Inflammatory macrophage (primary cell): Measurements from ENCODE around the gene CKLF.
A peak's percentile ranks its signal among the peaks of the same experiment; 100 is the strongest.
"Not testable (repeated sequence)": the region's sequence is repeated elsewhere in the genome, so short reads cannot be mapped to it uniquely, and the experiment has no call there.

ENCODE experiments used
- DNase-seq, 2 donors: peaks; one replicate each; pipeline ENCODE4 v3.0.0-alpha.2; 2020 to 2022

Gene CKLF

DNA sequence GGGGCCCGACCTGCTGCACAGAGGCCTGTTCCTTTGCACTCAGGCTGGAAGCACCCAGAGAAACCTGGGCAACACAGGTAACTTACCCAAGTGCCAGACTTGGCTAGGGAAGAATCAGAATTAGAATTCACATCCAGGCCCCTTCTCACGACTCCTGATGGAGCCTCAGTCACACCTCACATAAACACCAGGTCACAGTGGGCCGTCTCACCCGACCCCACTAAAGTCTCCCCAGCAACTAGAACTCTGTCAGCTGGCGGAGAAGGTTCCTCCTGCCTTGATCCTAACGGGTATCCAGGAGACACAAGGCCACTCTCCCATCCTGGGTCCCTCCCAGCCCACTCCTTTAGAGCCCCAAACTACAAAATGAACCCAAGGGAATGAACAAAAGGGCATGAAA, 8.8 kb upstream of the CKLF start:
- DNase-seq: no peak

DNA sequence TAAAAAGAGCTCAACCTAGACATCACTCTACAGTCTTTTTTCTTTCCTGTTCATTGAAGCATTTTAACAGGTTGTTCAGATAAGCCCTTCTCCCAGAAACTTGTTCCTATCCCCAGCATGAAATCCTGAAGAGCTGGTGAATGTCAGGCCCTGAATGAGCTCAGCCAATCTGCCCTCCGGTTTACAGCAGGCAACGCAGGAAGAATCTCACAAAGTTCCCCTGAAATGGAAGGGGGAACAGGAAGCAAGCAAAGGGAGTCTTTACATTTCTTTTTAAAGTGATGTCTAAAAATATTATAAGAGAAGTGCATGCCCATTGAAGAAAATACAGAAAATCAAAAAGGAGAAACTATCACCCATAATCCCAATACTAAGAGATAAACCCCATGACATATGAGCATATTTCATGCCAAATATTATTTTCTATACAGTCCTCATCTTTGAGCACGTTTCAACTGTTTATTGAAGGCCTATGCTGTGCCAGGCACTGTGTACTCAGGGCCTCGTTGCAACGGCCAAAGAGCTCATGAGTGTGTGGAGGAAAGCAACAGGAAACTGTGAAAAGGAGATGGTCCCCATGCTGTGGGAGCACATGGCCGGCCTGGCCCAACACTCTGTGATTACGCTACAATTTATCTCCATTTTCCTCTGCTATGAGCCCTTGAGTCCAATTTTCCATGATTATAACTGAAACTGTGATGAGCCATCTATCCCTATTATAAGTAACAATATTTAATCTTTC, 8.2 kb upstream of the CKLF start:
- DNase-seq: peak in 1 of 2 donors; percentile 54

DNA sequence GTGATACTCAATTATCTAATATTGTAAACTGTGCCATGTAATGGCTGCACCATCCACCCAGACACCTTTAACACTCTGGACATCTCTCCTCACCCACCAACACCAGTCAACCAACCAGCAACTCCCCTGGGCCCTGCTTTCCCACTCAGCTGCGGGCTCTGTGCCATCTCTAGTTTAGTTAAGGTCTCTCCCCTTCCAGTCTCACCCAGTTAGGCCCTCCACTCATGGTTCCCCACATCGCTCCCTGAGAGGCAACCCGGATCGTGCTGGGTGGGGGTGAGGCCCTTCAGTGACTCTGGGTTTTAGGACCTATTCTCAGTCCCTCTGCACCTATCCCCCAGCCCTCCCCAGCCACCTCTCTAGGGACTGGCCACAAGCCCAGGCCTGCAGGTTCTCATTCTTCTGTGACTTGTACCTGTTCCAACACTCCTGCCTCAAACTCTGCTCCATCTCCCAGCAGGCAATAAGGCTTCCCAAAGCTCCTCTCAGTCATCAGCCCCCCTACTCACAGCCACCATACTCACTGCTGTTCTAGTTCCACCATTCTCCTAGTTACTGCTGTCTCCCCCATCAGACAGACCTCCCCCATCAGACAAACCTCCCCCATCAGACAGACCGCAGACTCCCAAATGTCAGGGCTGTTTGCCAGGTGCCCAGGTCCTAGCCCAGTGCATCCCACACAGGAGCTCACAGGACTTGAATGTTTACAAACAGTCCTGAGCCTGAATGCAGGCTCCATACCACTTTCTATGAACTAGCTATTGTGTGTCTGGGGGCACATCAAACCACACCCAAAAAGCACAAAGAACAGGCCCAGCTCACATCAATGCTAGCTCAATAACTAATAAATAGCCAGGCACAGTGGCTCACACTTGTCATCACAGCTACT, 5.0 kb upstream of the CKLF start:
- DNase-seq: no peak

DNA sequence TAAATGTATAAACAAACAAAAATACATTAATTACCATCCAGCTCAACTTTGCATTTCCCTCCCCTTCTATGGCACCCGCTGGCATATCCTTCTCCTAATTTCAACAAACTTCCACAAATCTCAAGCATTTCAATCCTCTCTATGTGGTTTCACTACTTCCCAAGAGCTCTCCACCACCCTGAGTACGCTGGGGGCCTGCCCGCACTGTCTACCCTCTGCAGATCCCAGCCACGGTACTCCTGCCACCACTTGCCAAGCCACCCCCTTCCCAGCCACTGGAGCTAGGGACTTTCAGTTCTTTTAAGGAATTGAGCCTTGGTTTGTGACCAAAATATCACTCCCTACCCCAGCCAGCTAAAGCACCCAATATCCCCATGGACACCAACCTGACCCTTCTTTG, 4.3 kb upstream of the CKLF start:
- no peak for DNase-seq

DNA sequence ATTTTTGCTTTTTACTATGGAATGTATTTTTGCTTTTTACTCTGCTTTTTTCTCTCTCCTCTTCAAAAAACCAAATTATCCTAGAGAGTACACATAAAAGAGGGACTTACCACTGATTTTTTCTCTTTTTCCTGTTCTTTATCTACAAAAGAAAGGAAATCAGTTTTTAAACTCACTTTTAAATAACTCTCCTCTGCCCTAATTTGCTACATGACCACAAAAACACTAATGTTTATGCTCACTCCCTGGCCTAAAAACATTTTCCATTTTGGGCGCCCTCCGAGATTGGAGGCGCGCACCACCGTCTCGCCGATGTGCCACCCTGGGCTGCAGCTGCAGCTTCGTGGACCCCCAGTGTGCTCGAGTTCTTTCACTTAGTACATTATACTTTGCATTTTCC, 3.5 kb upstream of the CKLF start:
- no peak for DNase-seq

DNA sequence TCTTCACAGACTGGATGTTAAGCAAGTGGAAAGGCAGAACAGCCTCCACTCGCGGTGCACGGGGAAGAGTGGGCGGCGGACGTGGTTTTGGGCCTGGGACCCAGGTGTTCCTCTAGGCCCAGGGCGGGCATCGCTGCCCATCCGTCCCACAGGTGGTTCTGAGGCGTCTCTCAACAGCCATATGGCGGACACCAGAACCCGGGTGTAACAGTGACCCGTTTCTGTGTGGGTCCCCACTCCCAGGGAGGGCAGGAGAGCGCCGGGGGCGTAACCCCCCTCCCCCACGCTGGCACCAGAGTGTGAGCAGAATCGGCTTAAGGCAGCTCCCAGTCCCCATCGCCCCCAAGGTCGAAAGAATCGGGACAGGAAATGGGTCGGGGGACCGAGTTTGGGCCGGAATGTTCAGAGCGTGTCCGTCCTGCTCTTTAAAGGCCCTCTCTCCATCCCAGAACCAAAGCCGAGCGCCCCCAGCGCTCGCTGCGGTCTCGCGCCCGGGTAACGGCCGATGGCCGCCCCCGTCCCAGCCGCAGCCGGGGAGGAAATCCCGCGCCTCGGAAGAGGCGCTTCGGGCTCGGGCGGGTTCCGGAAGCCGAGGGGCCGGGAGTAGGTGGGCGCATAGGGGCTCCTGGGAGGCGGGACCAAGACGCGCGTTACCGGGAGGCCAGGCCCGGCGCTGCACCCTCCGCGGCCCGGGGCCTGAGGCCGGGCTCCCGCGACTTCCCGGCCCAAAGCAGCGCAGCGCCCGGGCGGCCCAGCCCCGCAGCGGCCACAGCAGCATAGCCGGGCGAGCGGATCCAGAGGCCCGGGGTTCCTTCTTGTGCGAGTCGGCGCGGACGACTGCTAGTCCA, 2.9 kb upstream of the CKLF start, which contains the start of gene TK2:
TK2 (minus strand) TSS at position 839 of the 848 bp plus-strand sequence; CDS start at position 778, 61 bp downstream.
- peak; percentile 65 to 83 for DNase-seq

DNA sequence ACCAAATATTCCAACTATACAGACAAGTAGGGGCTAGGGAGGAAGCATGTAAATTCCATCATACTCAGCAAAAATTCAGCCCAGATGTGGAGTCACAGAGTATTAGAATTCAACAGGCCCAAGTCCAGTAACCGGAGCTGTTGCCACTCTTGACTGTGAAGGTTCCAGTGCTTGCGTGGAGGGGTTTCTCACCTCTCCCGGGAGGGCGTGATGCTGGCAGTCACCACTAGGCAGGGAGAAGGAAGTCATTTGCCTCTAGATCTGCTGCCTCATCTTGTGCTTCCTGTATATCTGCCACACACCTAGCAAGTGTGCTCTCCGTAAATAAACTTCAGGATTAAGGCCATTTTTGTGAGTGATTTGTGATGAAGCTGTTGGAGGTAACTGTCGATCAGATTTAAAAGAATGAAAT, 1.0 kb upstream of the CKLF start:
- DNase-seq: peak; percentile 68 to 77

DNA sequence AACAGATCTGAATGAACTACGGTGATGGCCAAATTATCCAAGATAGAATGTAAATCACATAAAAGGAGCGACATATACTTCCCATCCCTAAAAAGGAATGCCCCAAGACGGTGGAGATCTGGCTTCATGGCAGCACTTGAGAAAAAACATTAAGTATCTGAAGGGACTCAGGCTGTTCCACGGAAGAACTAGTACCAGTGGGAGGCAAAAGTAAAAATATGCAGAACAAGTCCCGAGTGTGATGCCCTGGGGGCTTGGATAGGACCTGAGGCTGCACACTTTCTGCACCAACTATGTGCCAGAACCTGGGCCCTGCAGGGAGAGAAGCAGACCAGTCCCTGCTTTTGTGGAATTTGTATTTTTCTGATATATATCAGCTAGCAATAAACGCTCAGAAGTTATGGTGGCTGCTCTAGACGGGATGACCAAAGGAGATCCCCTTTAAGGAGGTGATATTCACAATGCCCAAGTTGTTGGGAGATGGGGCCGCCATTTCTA, 539 bp upstream of the CKLF start:
- DNase-seq: no peak

DNA sequence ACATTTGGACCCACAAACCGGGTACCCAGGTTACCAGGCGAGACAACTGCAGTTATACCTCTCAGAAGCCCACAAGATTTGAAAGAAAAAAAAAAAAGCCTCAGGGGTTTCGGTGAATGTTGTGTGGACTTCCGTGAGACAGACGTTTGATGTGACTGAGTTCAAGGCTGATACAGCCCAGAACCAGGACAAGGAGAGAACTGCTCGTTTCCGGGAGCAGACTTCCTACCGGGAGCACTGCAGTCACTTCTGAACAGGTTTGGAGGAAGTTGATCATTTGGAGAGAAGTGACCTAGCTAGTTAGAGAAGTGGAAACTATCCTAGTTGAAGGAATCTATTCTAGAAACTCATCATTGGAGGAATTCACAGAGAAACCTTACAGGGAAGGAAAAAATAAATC, 847 bp downstream of the CKLF start:
- peak; percentile 30 to 46 for DNase-seq

DNA sequence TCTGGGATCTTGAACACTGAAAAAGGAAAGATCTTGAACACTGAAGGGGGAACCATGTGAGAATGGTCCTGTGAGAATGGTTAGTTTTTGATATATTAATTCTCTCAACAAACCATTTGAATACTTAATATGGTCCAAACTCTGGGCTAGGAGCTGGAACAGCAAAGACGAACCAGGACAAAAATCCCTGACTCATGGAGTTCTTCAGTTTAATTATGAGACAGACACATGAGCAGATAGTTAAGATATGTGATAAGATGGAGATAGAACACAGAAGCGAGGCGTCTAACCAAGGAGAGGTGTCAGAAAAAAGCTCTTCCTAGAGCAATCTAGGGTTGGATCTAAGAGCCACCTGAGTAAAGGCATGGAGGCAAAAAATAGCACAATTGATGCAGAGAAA, 1.6 kb downstream of the CKLF start:
- DNase-seq: no peak

DNA sequence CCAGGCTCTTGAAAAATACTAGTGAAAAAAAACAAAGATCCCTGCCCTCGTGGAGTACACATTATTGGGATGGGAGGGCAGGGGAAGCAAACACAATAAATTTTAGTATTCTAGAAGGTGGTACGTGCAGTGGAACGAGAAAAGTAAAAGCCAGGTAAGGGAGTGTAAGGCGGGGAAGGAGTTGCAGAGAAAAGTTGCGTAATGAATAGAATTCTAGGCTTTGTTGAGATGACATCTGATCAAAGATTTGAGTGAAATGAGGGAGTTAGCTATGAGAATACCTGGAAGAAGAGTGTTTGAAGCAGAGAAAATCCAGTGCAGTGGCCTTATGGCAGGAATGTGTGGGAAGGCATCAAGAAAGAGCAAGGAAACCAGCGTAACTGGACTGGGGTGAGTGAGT, 2.1 kb downstream of the CKLF start:
- no peak for DNase-seq

DNA sequence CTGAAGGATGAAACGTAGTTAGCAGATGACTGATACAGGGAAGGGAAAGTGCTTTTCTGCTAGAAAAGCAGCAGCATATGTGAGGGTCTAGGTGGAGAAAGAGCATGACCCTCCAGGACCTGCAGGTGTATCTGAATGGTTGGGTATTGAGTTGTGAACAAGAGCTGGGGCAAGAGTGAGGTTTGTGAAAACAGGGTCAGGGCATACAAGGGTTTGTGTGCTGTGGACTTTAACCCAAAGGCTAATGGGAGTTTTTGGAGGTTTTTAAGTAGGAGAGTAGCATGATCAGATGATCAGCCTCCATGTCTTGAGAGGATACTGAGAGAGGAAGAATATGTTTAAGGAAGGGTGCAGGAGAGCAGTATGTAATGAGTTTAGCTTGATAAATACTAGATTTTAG, 7.7 kb downstream of the CKLF start:
- DNase-seq: no peak

DNA sequence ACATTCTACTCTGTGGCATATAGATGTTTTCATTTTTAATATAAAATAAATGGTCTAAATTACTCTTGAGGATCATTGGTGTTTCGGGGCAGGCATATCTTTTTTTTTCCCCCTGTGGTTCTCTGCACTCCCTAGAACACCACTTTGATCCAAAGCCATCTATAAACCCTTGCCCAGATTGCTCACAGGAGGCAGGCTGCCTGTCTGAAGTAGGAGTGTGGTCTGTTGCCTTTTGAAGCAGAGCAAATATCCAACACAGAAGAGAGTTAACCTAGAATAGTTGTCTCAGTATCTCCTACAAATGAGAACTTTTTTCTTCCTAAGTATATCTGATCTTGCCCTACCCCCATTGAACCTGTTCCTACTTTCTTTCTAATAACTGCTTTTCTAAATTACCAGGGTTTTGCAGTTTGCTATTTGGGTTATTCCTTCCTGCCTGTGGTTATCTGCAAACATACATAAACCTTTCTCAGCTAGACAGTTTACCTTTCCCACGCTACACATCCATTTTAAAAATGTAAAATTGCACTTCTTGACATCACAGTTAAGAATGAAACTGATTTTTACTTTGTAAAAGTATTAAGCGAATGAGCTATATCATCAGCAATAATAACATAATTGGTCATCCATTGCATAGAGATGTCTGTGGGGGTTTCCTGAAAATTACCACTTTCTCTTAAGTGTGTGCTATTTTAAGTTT, 9.2 kb downstream of the CKLF start:
- DNase-seq: no peak

DNA sequence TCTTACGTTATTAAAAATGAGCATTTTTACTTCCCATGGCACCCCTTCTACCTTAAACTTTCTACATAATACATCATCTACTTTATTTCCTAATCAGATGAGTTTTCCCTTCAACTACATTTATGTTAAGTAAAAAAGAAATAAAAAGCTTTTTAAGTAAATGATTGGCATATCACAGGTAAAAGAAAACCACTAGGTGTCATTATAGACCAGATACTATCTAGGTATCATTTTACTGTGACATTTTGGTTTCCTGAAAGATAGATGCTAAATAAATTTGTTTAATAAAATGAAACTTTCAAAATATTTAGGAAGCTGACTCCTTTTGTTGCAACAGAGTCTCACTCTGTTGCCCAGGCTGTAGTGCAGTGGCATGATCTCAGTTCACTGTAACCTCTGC, 10.0 kb downstream of the CKLF start:
- DNase-seq: no peak

DNA sequence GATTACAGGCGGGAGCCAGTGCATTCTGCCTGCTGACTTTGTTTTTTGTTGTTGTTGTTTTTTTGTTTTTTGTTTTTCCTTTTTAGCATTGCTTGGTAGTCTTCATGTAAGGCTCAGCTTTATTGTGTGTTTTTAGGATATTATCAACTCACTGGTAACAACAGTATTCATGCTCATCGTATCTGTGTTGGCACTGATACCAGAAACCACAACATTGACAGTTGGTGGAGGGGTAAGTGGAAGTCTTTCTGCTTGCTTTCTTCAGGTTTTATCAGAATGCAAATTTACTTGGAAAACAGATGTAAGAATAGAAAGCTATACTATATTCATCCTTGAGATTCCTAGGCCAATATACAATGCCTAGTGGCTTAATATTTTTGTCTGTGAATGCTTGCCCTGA, 10.6 kb downstream of the CKLF start:
- DNase-seq: no peak

DNA sequence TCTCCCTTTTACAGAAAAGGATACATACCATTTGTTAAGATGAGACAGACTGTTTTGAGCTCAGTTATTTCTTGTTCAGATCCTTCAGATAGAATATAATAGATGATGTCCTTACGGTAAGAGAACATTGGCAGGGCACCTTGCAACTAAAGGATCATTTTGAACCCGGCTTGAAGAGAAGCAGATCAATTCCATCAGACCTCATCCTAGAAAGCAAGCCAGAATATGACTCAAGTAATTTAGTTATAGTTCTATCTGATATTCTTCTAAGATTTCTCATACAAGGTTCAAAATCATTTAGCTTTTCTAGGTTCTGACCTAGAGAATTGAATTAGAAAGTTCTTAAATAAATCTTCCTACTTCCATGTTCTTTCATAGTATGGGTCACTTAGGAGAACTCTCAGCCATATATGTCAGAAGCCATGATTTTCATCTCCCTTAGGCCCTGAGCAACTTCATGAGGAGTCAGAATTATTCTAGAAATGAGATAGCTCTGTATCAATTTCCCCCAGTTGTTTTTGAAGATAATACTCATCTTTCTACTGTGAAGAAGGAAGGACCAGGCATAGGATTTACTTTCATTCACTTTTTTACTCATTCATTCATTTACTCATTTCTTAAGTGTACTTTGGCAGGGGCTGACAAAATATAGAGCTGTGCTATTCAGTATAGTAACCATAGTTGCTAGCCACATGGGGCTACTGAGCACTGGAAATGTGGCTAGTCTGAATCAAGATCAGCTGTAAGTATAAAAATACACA, 11.4 kb downstream of the CKLF start:
- no peak for DNase-seq

DNA sequence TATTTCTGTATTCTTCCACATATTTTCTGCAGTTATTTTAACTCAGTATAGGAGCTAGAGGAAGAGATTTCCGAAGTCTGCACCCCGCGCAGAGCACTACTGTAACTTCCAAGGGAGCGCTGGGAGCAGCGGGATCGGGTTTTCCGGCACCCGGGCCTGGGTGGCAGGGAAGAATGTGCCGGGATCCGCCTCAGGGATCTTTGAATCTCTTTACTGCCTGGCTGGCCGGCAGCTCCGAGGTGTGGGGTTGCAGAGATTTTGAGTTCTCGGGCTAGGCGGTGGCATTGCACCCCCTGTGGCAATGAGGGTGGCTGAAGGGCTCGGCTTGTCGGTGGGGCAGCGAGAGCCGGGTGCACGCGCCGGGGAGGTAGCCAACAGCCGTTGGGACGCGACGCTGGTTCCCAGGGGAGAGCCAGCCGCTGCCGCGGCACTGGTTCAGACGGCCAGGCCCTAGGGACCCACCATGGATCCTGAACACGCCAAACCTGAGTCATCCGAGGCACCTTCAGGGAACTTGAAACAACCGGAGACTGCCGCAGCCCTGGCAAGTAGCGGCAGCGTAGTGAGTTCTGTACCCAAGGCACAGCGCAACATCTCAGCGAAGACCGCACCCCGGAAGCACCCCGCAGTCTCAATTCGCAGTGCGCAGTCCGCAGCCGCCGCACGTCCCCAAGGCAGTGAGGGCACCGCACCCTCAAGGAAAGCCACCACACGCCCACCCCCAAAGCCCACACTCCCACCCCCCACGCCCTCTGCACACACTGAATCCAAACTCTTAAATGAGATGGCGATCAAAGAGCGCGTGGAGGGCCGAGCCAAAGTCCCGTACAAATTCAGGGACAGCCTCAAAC, 13.9 kb downstream of the CKLF start, which contains the start of gene CMTM1:
CMTM1 (plus strand) TSS at position 389 of the 851 bp plus-strand sequence; CDS start at position 464, 75 bp downstream.
- no peak for DNase-seq

DNA sequence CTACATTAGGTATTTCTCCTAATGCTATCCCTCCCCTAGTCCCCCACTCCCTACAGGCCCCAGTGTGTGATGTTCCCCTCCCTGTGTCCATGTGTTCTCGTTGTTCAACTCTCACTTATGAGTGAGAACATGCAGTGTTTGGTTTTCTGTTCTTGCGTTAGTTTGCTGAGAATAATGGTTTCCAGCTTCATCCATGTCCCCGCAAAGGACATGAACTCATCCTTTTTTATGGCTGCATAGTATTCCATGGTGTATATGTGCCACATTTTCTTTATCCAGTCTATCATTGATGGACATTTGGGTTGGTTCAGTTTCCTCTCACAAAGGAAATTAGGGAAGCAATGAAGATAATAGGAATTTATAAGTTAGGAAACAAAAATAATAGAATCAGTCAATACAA, 14.9 kb downstream of the CKLF start:
- DNase-seq: not testable (repeated sequence)

DNA sequence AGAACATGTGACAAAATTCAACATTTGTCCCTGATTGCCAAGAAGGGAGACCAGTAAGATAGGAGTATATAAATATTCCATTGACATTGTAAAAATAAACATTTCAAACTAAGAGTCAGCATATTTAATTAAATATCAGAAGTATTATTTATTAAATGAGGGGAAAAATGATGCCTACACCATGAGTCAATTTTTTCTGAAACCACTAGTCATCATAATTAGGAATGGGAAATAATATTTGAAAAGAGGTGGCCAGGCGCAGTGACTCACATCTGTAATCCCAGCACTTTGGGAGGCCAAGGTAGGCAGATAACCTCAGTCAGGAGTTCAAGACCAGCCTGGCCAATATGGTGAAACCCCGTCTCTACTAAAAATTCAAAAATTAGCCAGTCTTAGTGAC, 16.0 kb downstream of the CKLF start:
- DNase-seq: no peak

DNA sequence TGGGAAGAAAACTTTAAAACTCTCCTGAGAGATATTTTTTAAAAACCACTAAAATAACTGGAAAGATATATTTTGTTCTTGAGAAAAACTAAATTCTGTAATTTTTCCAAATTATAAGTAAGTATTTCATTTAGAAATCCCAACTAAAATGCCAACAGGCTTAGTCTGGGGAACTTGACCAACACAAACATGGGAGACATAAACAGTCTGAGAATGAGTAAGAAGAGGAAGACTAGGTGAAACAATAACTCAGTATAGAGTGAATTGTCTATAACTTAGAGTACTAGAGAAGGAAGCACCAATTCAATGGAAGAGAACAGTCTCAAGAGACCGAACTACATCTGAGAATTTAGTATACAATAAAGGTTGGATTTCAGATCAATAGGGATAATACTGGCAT, 16.8 kb downstream of the CKLF start:
- no peak for DNase-seq
